CD4-positive, alpha-beta T cell (primary cell): ENCODE data around the gene ZFP57. TPM values are rescaled to one million over a fixed set of nuclear protein-coding genes. Genes with fewer than 3 reads are reported as not detected.
A peak's percentile ranks its signal among the peaks of the same experiment; 100 is the strongest.

Source experiments
- ATAC-seq: fragments of 200-7000 bp; cut with Tn5 transposase; one replicate; pipeline ENCODE4 v1.10.0; 2022; ENCODE audit warnings: mild to moderate bottlenecking; ENCODE audit not compliant: poor library complexity
- CTCF ChIA-PET: fragments of 350-600 bp; sonication (Branson Sonifier 250); formaldehyde crosslinking; loops from one replicate; lab custom pipeline; 2021; ENCODE audit warnings: antibody characterized with exemption, inconsistent platforms; lab: Charles Lee
- POLR2A ChIA-PET: fragments of 350-600 bp; sonication (Branson Sonifier 250); formaldehyde crosslinking; loops from one replicate; lab custom pipeline; 2021; ENCODE audit warnings: antibody characterized with exemption, inconsistent platforms; lab: Charles Lee
- DNase-seq, 14 experiments: peaks; one replicate each; pipeline ENCODE4 v3.0.0-alpha.2; 2013 to 2020; ENCODE audit warnings: mixed read lengths in 2 of 14
- H3K27ac ChIP-seq, 2 donors: one replicate each; pipeline versions ENCODE4 v1.5.1 to v1.7.0; 2013; ENCODE audit warnings: low read length in 2 of 2, low read depth in 1 of 2, mild to moderate bottlenecking in 1 of 2
- H3K27me3 ChIP-seq, 2 experiments: 1 replicate in 1 of 2; 2 replicates in 1 of 2; pipeline versions ENCODE4 v1.6.1 to v1.7.0; 2013; ENCODE audit warnings: low read length in 2 of 2, control low read depth in 1 of 2, mild to moderate bottlenecking in 1 of 2, moderate library complexity in 1 of 2; ENCODE audit not compliant: insufficient read depth in 2 of 2, control insufficient read depth in 1 of 2
- H3K36me3 ChIP-seq: one replicate; pipeline ENCODE4 v1.6.1; 2013; ENCODE audit warnings: low read length, control low read depth; ENCODE audit not compliant: insufficient read depth
- H3K4me1 ChIP-seq: one replicate; pipeline ENCODE4 v1.6.1; 2013; ENCODE audit warnings: low read length, control low read depth; ENCODE audit not compliant: insufficient read depth
- H3K4me3 ChIP-seq: one replicate; pipeline ENCODE4 v1.5.1; 2013; ENCODE audit warnings: mild to moderate bottlenecking, low read length, moderate library complexity
- H3K9me3 ChIP-seq, 2 experiments: 1 replicate in 1 of 2; 2 replicates in 1 of 2; pipeline versions ENCODE4 v1.6.1 to v1.7.0; 2013; ENCODE audit warnings: low read length in 2 of 2, mild to moderate bottlenecking in 2 of 2, control low read depth in 1 of 2, moderate library complexity in 1 of 2; ENCODE audit not compliant: control insufficient read depth in 1 of 2, insufficient read depth in 1 of 2
- H3K27ac Mint-ChIP-seq: one replicate; pipeline ENCODE4 v1.8.0; 2020; ENCODE audit warnings: mixed read lengths
- H3K27me3 Mint-ChIP-seq: one replicate; pipeline ENCODE4 v1.8.0; 2021; ENCODE audit warnings: mixed read lengths
- H3K36me3 Mint-ChIP-seq: one replicate; pipeline ENCODE4 v1.8.0; 2021; ENCODE audit warnings: low read depth, mixed read lengths
- H3K4me1 Mint-ChIP-seq: one replicate; pipeline ENCODE4 v1.8.0; 2021; ENCODE audit warnings: low read depth, mixed read lengths
- H3K4me3 Mint-ChIP-seq: one replicate; pipeline ENCODE4 v1.8.0; 2020; ENCODE audit warnings: mild to moderate bottlenecking, mixed read lengths
- H3K9me3 Mint-ChIP-seq: one replicate; pipeline ENCODE4 v1.8.0; 2020; ENCODE audit warnings: mixed read lengths
- CTCF ChIP-seq: fragments of 200-600 bp; IDR thresholded peaks from one replicate; pipeline ENCODE4 v1.8.0; 2022; ENCODE audit warnings: antibody characterized with exemption, mild to moderate bottlenecking
- intact Hi-C, 2 experiments: fragments of 100-400 bp; cut with DNase I in 1 of 2; cut with micrococcal nuclease in 1 of 2; formaldehyde crosslinking; loops; one replicate each; pipeline versions ENCODE4 v1.15.1 to v1.9.0; 2023 to 2025; cut with DNase I, micrococcal nuclease
- total RNA-seq, 174 experiments: library from RNA in 2 of 174; stranded (reverse) in 2 of 174; gene quantifications; one replicate each; pipeline ENCODE4 v1.2.3 and lab custom pipeline; 2021 to 2026

Gene ZFP57
- total RNA-seq, 2 experiments from 2014 or later = not detected

- peak overlapping the region; percentile 83 for H3K27ac Mint-ChIP-seq
- Histone ChIP-seq H3K9me3 (no peaks in the 10 kb centered on the region), H3K4me1 (peaks cover 70% of the 10 kb centered on the region), H3K36me3 (no peaks in the 10 kb centered on the region), H3K27me3 (no peaks in the 10 kb centered on the region), H3K27ac (peak overlapping the region in 1 of 2 donors; percentile 9), H3K4me3 (no peak overlapping the region)
- peak overlapping the region; percentile 45 for H3K4me3 Mint-ChIP-seq
- no peaks in the 10 kb centered on the region for H3K9me3 Mint-ChIP-seq
- POLR2A ChIA-PET = interaction anchor here (2.5 to 3.4 kb wide), 4 partner anchors 12 to 39 kb away, joined by 21 to 65 read pairs (median 40); partner anchors contain the start of gene HLA-F
- peaks cover 88% of the 10 kb centered on the region for H3K4me1 Mint-ChIP-seq
- no peak for TF ChIP-seq CTCF
- no peaks in the 10 kb centered on the region for H3K27me3 Mint-ChIP-seq
- H3K36me3 Mint-ChIP-seq = no peaks in the 10 kb centered on the region
- ATAC-seq (no peak), DNase-seq (no peak)
- intact Hi-C loops = no loop called here
- CTCF ChIA-PET = no interaction called here
These were observed 29.5 kb upstream of the ZFP57 start for GRCh38 chr6:29710281-29710941.

- Mint-ChIP-seq H3K36me3 (no peaks in the 10 kb centered on the region), H3K4me3 (peak overlapping the region; percentile 85), H3K27ac (peak overlapping the region; percentile 83), H3K9me3 (no peaks in the 10 kb centered on the region), H3K4me1 (peaks cover 85% of the 10 kb centered on the region), H3K27me3 (peaks cover under 1% of the 10 kb centered on the region)
- no peak for DNase-seq
- H3K27me3 ChIP-seq = no peaks in the 10 kb centered on the region
- H3K9me3 ChIP-seq = no peaks in the 10 kb centered on the region
- peak overlapping the region; percentile 52 to 58 for H3K27ac ChIP-seq
- intact Hi-C loops = loop anchor here in 1 of 2 experiments (5.0 to 10.0 kb wide), 2 partner anchors 258 to 306 kb away; no protein-coding TSS in a partner anchor
- TF ChIP-seq CTCF = no peak
- ChIA-PET CTCF (interaction anchor here (1.2 to 2.1 kb wide), 6 partner anchors 12 to 60 kb away, joined by 3 to 18 read pairs (median 8); no protein-coding TSS in a partner anchor), POLR2A (interaction anchor here (1.1 to 3.4 kb wide), 14 partner anchors 8 to 267 kb away, joined by 3 to 65 read pairs (median 11); partner anchors contain the start of genes GABBR1 and HLA-F)
- ATAC-seq = no peak
- no peaks in the 10 kb centered on the region for H3K36me3 ChIP-seq
- H3K4me3 ChIP-seq = peak overlapping the region; percentile 55
- peaks cover 72% of the 10 kb centered on the region for H3K4me1 ChIP-seq
These were observed 28.2 kb upstream of the ZFP57 start for GRCh38 chr6:29709188-29709587.

GRCh38 chr6:29708432-29709179 is 27.7 kb upstream of the ZFP57 start:
- ChIA-PET POLR2A (interaction anchor here (0.5 to 3.4 kb wide), 18 partner anchors 8 to 906 kb away, joined by 3 to 65 read pairs (median 6); partner anchors contain the start of genes GABBR1 and HLA-F), CTCF (interaction anchor here (0.8 to 2.1 kb wide), 7 partner anchors 13 to 126 kb away, joined by 3 to 18 read pairs (median 8); no protein-coding TSS in a partner anchor)
- Histone ChIP-seq H3K27ac (peak overlapping the region; percentile 36 to 52), H3K9me3 (no peaks in the 10 kb centered on the region), H3K36me3 (no peaks in the 10 kb centered on the region), H3K4me1 (peaks cover 72% of the 10 kb centered on the region), H3K27me3 (no peaks in the 10 kb centered on the region), H3K4me3 (peak overlapping the region; percentile 55)
- H3K27me3 Mint-ChIP-seq = peaks cover 6% of the 10 kb centered on the region
- peaks cover 85% of the 10 kb centered on the region for H3K4me1 Mint-ChIP-seq
- peak overlapping the region; percentile 83 for H3K27ac Mint-ChIP-seq
- DNase-seq = peak; percentile 44 to 97 (median 64)
- peak overlapping the region; percentile 85 for H3K4me3 Mint-ChIP-seq
- no peaks in the 10 kb centered on the region for H3K36me3 Mint-ChIP-seq
- intact Hi-C loops = loop anchor here in 1 of 2 experiments (1.0 to 10.0 kb wide), 3 partner anchors 45 to 306 kb away; no protein-coding TSS in a partner anchor
- peak; percentile 91 for ATAC-seq
- no peaks in the 10 kb centered on the region for H3K9me3 Mint-ChIP-seq
- no peak for TF ChIP-seq CTCF
